CD14-positive monocyte (primary cell): ENCODE measurements around the gene MON2. TPM values are rescaled to one million over a fixed set of nuclear protein-coding genes. Genes with fewer than 3 reads are reported as not detected.
A peak's percentile ranks its signal among the peaks of the same experiment; 100 is the strongest.

Experiments used
- DNase-seq, 3 donors: peaks; one replicate each; pipeline ENCODE4 v3.0.0-alpha.2; 2011 to 2022
- H2AFZ ChIP-seq: 2 replicates; pipeline ENCODE4 v1.6.0; 2012; ENCODE audit warnings: mild to moderate bottlenecking, low read depth, low read length, inconsistent platforms; ENCODE audit not compliant: insufficient read depth, poor library complexity, severe bottlenecking
- H3K27ac ChIP-seq, 2 donors: 1 replicate in 1 of 2; 2 replicates in 1 of 2; pipeline ENCODE4 v1.5.1; 2012 to 2013; ENCODE audit warnings: low read length in 2 of 2, control low read depth in 1 of 2, inconsistent platforms in 1 of 2, low read depth in 1 of 2, mild to moderate bottlenecking in 1 of 2
- H3K27me3 ChIP-seq, 2 donors: one replicate each; pipeline versions ENCODE4 v1.6.0 to v1.6.1; 2011 to 2013; ENCODE audit warnings: low read length in 2 of 2; ENCODE audit not compliant: control insufficient read depth in 2 of 2, insufficient read depth in 2 of 2
- H3K36me3 ChIP-seq, 2 donors: replicated peaks in 1 of 2; 1 replicate in 1 of 2; 2 replicates in 1 of 2; pipeline versions ENCODE4 v1.5.1 to v1.6.1; 2012 to 2013; ENCODE audit warnings: low read length in 2 of 2, control low read depth in 1 of 2, inconsistent platforms in 1 of 2, mild to moderate bottlenecking in 1 of 2; ENCODE audit not compliant: insufficient read depth in 2 of 2, control insufficient read depth in 1 of 2
- H3K4me1 ChIP-seq, 2 donors: 1 replicate in 1 of 2; 2 replicates in 1 of 2; pipeline versions ENCODE4 v1.5.1 to v1.6.1; 2012 to 2013; ENCODE audit warnings: low read length in 2 of 2, control low read depth in 1 of 2, inconsistent platforms in 1 of 2, mild to moderate bottlenecking in 1 of 2, moderate library complexity in 1 of 2; ENCODE audit not compliant: insufficient read depth in 2 of 2, control insufficient read depth in 1 of 2
- H3K4me2 ChIP-seq: replicated peaks from 2 replicates; pipeline ENCODE3; 2012; ENCODE audit warnings: low read length, moderate library complexity, mild to moderate bottlenecking; ENCODE audit not compliant: poor library complexity, severe bottlenecking; ENCODE audit errors: extremely low read depth
- H3K4me3 ChIP-seq, 3 experiments: fragments of 200-600 bp in 1 of 3; sonication (generic) in 1 of 3; replicated peaks in 1 of 3; 1 replicate in 2 of 3; 2 replicates in 1 of 3; pipeline ENCODE4 v1.5.1; 2011 to 2013; ENCODE audit warnings: low read length in 3 of 3, mild to moderate bottlenecking in 3 of 3, control low read depth in 2 of 3, low read depth in 2 of 3, inconsistent platforms in 1 of 3, moderate library complexity in 1 of 3
- H3K79me2 ChIP-seq: 2 replicates; pipeline ENCODE4 v1.6.0; 2012; ENCODE audit warnings: mild to moderate bottlenecking, control low read depth, inconsistent platforms, low read length, moderate library complexity; ENCODE audit not compliant: insufficient read depth
- H3K9ac ChIP-seq: 2 replicates; pipeline ENCODE4 v1.6.0; 2017; ENCODE audit warnings: low read length, mild to moderate bottlenecking; ENCODE audit not compliant: insufficient read depth, poor library complexity, severe bottlenecking
- H3K9me3 ChIP-seq, 2 donors: replicated peaks in 1 of 2; 1 replicate in 1 of 2; 2 replicates in 1 of 2; pipeline versions ENCODE4 v1.5.1 to v1.6.1; 2012 to 2013; ENCODE audit warnings: low read length in 2 of 2, control low read depth in 1 of 2; ENCODE audit not compliant: control insufficient read depth in 1 of 2, insufficient read depth in 1 of 2
- H4K20me1 ChIP-seq: 2 replicates; pipeline ENCODE4 v1.6.0; 2012; ENCODE audit warnings: mild to moderate bottlenecking, low read length, control low read depth, moderate library complexity; ENCODE audit not compliant: insufficient read depth
- H3K27ac Mint-ChIP-seq, 7 donors: one replicate each; pipeline ENCODE4 v1.8.0; 2020; ENCODE audit warnings: mild to moderate bottlenecking in 7 of 7, mixed read lengths in 7 of 7, moderate library complexity in 6 of 7, inconsistent platforms in 2 of 7
- H3K27me3 Mint-ChIP-seq, 3 donors: one replicate each; pipeline ENCODE4 v1.8.0; 2021 to 2022; ENCODE audit warnings: low read depth in 3 of 3, mild to moderate bottlenecking in 3 of 3, mixed read lengths in 3 of 3, moderate library complexity in 3 of 3, inconsistent platforms in 1 of 3
- H3K36me3 Mint-ChIP-seq, 2 donors: one replicate each; pipeline ENCODE4 v1.8.0; 2020; ENCODE audit warnings: mixed read lengths in 2 of 2, inconsistent platforms in 1 of 2, mild to moderate bottlenecking in 1 of 2
- H3K4me1 Mint-ChIP-seq: one replicate; pipeline ENCODE4 v1.8.0; 2020; ENCODE audit warnings: mild to moderate bottlenecking, mixed read lengths
- H3K4me3 Mint-ChIP-seq, 2 donors: one replicate each; pipeline ENCODE4 v1.8.0; 2020; ENCODE audit warnings: mild to moderate bottlenecking in 2 of 2, mixed read lengths in 2 of 2, moderate library complexity in 1 of 2
- H3K9me3 Mint-ChIP-seq, 7 donors: one replicate each; pipeline ENCODE4 v1.8.0; 2020 to 2022; ENCODE audit warnings: mixed read lengths in 7 of 7, mild to moderate bottlenecking in 6 of 7, moderate library complexity in 6 of 7, inconsistent platforms in 2 of 7
- WGBS: methylation state at CpG from one replicate; pipeline ENCODE4 v1.1.5; 2013; ENCODE audit warnings: missing lambda C conversion rate; ENCODE audit not compliant: insufficient coverage; 5-methylcytosine and 5-hydroxymethylcytosine counted together
- intact Hi-C, 2 donors: fragments of 100-400 bp; cut with micrococcal nuclease; formaldehyde crosslinking; loops; one replicate each; pipeline versions ENCODE4 v1.15.0 to v1.15.1; 2023
- polyA plus RNA-seq, 3 donors: library from polyadenylated mRNA; depleted of rRNA in 1 of 3; unstranded in 2 of 3; stranded (reverse) in 1 of 3; fragments of 300-500 nt in 2 of 3; fragments of >200 nt in 1 of 3; fragmentation: Illumina TruSeq in 2 of 3; gene quantifications; 1 replicate in 2 of 3; 2 replicates in 1 of 3; pipeline ENCODE4 v1.2.3, GENCODE V29; 2012 to 2021
- TF ChIP-seq, protein P1 (sequence below): fragments of 200-600 bp; IDR thresholded peaks from one replicate; pipeline ENCODE4 v1.8.0; 2022; ENCODE audit warnings: antibody characterized with exemption, mild to moderate bottlenecking

The MON2 gene
- polyA plus RNA-seq, 3 donors: 6.8 to 17.0 (median 9.6) TPM

DNA sequence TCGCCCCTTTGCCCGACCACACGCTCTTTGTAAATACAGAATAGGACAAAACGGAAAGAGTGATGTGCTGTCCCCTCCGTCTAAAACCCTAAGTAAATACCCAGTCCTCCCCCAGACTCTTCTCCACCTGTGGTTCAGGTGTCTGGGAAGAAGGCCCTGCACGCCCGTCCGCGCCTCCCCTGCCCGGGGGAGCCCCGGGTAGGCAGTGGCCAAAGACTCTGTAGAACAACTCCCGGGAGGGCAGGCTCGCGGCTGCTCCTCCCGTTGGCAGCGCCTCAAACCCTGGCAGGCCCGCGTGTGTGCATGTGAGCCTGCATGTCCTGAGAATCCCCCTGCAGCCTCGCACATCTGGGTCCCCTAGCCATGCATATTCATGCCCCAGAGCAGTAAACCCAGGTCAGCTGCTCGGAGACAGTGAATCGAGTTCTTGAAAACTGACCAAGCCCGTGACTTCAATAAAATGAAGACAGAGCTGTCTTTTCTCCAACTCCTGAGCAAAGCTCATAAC lies 165.8 kb downstream of the MON2 start:
- 0% methylated on average over 13 of the region's 22 CpGs for WGBS
- Histone ChIP-seq H4K20me1 (no peaks in the 10 kb centered on the region), H2AFZ (peak overlapping the region; percentile 84), H3K9ac (peak overlapping the region; percentile 52), H3K4me3 (peak overlapping the region; percentile 24 to 78 (median 49)), H3K4me2 (peak overlapping the region; percentile 88), H3K9me3 (no peaks in the 10 kb centered on the region), H3K27ac (no peak overlapping the region), H3K4me1 (peaks cover 14 to 17% of the 10 kb centered on the region in 2 donors), H3K36me3 (no peaks in the 10 kb centered on the region), H3K79me2 (no peaks in the 10 kb centered on the region), H3K27me3 (peaks cover 34 to 46% of the 10 kb centered on the region in 2 donors)
- Mint-ChIP-seq H3K4me3 (peak overlapping the region; percentile 86 to 95), H3K27me3 (peaks cover 50 to 59% (median 50%) of the 10 kb centered on the region in 3 donors), H3K4me1 (peaks cover 21% of the 10 kb centered on the region), H3K27ac (no peak overlapping the region), H3K36me3 (peaks cover 8 to 9% of the 10 kb centered on the region in 2 donors), H3K9me3 (peaks cover 0 to 9% (median 5%) of the 10 kb centered on the region in 7 donors)
- intact Hi-C loops: no loop called here
- no peak for DNase-seq
- TF ChIP-seq, protein P1, sequence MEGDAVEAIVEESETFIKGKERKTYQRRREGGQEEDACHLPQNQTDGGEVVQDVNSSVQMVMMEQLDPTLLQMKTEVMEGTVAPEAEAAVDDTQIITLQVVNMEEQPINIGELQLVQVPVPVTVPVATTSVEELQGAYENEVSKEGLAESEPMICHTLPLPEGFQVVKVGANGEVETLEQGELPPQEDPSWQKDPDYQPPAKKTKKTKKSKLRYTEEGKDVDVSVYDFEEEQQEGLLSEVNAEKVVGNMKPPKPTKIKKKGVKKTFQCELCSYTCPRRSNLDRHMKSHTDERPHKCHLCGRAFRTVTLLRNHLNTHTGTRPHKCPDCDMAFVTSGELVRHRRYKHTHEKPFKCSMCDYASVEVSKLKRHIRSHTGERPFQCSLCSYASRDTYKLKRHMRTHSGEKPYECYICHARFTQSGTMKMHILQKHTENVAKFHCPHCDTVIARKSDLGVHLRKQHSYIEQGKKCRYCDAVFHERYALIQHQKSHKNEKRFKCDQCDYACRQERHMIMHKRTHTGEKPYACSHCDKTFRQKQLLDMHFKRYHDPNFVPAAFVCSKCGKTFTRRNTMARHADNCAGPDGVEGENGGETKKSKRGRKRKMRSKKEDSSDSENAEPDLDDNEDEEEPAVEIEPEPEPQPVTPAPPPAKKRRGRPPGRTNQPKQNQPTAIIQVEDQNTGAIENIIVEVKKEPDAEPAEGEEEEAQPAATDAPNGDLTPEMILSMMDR: no peak

DNA sequence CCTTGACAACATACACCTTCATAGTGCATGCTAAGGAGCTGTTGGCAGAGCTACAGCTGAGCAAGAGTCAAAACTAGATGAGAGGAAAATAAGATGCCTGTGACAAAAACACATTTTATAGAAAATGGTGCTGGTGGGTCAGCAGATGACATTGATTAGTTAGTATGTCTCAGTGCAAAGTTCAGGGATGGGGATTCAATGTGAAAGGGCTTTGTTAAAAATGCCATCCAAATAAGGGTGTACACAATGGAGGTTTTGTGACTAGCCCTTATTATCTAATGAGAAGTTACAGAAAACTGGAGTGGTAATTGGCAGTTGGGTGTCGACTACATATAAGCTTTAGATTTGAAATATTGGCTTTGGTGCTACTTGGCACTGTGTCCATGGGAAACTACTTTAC lies 169.0 kb downstream of the MON2 start:
- Mint-ChIP-seq H3K9me3 (peaks cover 0 to 9% (median 5%) of the 10 kb centered on the region in 7 donors), H3K27me3 (peaks cover 37 to 44% (median 39%) of the 10 kb centered on the region in 3 donors), H3K36me3 (peaks cover 8 to 9% of the 10 kb centered on the region in 2 donors), H3K4me1 (peaks cover 21% of the 10 kb centered on the region), H3K27ac (no peak overlapping the region), H3K4me3 (no peak overlapping the region)
- no peak overlapping the region for H3K4me3 ChIP-seq
- H3K4me1 ChIP-seq: peaks cover 14 to 17% of the 10 kb centered on the region in 2 donors
- no peaks in the 10 kb centered on the region for H3K9me3 ChIP-seq
- intact Hi-C loops: no loop called here
- H3K9ac ChIP-seq: no peak overlapping the region
- no peak overlapping the region for H3K4me2 ChIP-seq
- no CpG with 5 or more reads among the region's 1 CpG for WGBS
- H4K20me1 ChIP-seq: no peaks in the 10 kb centered on the region
- no peak for DNase-seq
- TF ChIP-seq, protein P1: no peak
- H3K27me3 ChIP-seq: peaks cover 25 to 35% of the 10 kb centered on the region in 2 donors
- no peak overlapping the region for H3K27ac ChIP-seq
- no peak overlapping the region for H2AFZ ChIP-seq
- no peaks in the 10 kb centered on the region for H3K36me3 ChIP-seq
- no peaks in the 10 kb centered on the region for H3K79me2 ChIP-seq
